T-helper 9 cell (primary cell): ENCODE data around the gene NOTCH1.

Source experiments
- DNase-seq: peaks from one replicate; pipeline ENCODE4 v3.0.0-alpha.2; 2020

Gene NOTCH1

GRCh38 chr9:136544964-136545691 lies 720 bp downstream of the NOTCH1 start:
- DNase-seq: peak; percentile 42

GRCh38 chr9:136544548-136544963 lies 1.3 kb downstream of the NOTCH1 start:
- DNase-seq: peak; percentile 38

GRCh38 chr9:136543830-136544547 lies 1.9 kb downstream of the NOTCH1 start:
- DNase-seq: no peak

- DNase-seq: no peak
Observed at GRCh38 chr9:136543280-136543679, 2.6 kb downstream of the NOTCH1 start.

- no peak for DNase-seq
Observed at GRCh38 chr9:136542241-136543040, 3.4 kb downstream of the NOTCH1 start.

GRCh38 chr9:136541709-136542108 lies 4.1 kb downstream of the NOTCH1 start:
- no peak for DNase-seq

GRCh38 chr9:136541179-136541578 lies 4.7 kb downstream of the NOTCH1 start:
- no peak for DNase-seq

- DNase-seq: peak; percentile 81
Observed at GRCh38 chr9:136539427-136540421, 6.1 kb downstream of the NOTCH1 start.

GRCh38 chr9:136538599-136539426 lies 7.0 kb downstream of the NOTCH1 start:
- peak; percentile 52 for DNase-seq

- DNase-seq: no peak
Observed at GRCh38 chr9:136537896-136538598, 7.8 kb downstream of the NOTCH1 start.

- DNase-seq: no peak
Observed at GRCh38 chr9:136537411-136537810, 8.4 kb downstream of the NOTCH1 start.

- DNase-seq: no peak
Observed at GRCh38 chr9:136536721-136537241, 9.1 kb downstream of the NOTCH1 start.

- DNase-seq: no peak
Observed at GRCh38 chr9:136536051-136536720, 9.7 kb downstream of the NOTCH1 start.

- no peak for DNase-seq
Observed at GRCh38 chr9:136535070-136535469, 10.8 kb downstream of the NOTCH1 start.

GRCh38 chr9:136534366-136534765 lies 11.5 kb downstream of the NOTCH1 start:
- no peak for DNase-seq

- peak; percentile 68 for DNase-seq
Observed at GRCh38 chr9:136533775-136534157, 12.1 kb downstream of the NOTCH1 start.

- peak; percentile 48 for DNase-seq
Observed at GRCh38 chr9:136532799-136533774, 12.8 kb downstream of the NOTCH1 start.
